GM12878 (cell line): Measurements from ENCODE around the gene LRBA. TPM values are rescaled to one million over a fixed set of nuclear protein-coding genes. Genes with fewer than 3 reads are reported as not detected.
A peak's percentile ranks its signal among the peaks of the same experiment; 100 is the strongest.

Experiments
- ATAC-seq: fragments of 200-7000 bp; cut with Tn5 transposase; 3 replicates; pipeline ENCODE4 v1.9.1; 2020; ENCODE audit warnings: mild to moderate bottlenecking, moderate library complexity
- BruUV-seq: library from RNA; stranded (reverse); fragments of 400-500 nt; replicated peaks from 2 replicates; lab custom pipeline; 2021; lab: Mats Ljungman, UMichigan
- CTCF ChIA-PET: fragments of 300-600 bp; sonication (Branson Sonifier 250); formaldehyde crosslinking; extraction: SDS; loops from one replicate; lab custom pipeline; 2021; ENCODE audit warnings: inconsistent platforms; lab: Yijun Ruan, JAX
- POLR2A ChIA-PET: fragments of 350-600 bp; formaldehyde crosslinking; extraction: SDS; loops from one replicate; lab custom pipeline; 2021; ENCODE audit warnings: inconsistent platforms; lab: Charles Lee
- RAD21 ChIA-PET: fragments of 300-600 bp; sonication (Branson Sonifier 250); formaldehyde crosslinking; loops from one replicate; lab custom pipeline; 2023; ENCODE audit warnings: antibody characterized with exemption; ENCODE audit not compliant: unreplicated experiment; lab: Charles Lee
- SMC1A ChIA-PET: fragments of 300-600 bp; sonication (Branson Sonifier 250); formaldehyde crosslinking; loops from one replicate; lab custom pipeline; 2023; ENCODE audit not compliant: unreplicated experiment, uncharacterized antibody; lab: Charles Lee
- DNase-seq: peaks from one replicate; pipeline ENCODE4 v3.0.0-alpha.2; 2011; ENCODE audit warnings: low read depth, low spot score
- FAIRE-seq: peaks from 3 replicates; lab custom pipeline; 2011; peaks lifted over from hg19 to GRCh38; lab: Jason Lieb, UNC
- H2AFZ ChIP-seq: 2 replicates; pipeline ENCODE4 v1.6.0; 2011; ENCODE audit warnings: low read depth, low read length, control low read depth; ENCODE audit not compliant: control insufficient read depth
- H3K27ac ChIP-seq: 2 replicates; pipeline ENCODE4 v1.5.1; 2011; ENCODE audit warnings: control low read depth; ENCODE audit not compliant: control insufficient read depth, insufficient read depth
- H3K27me3 ChIP-seq, 2 experiments: replicated peaks in 1 of 2; 2 replicates each; pipeline versions ENCODE4 v1.6.0 to v1.6.1; 2011; ENCODE audit warnings: low read length in 1 of 2; ENCODE audit not compliant: control insufficient read depth in 2 of 2, insufficient read depth in 2 of 2
- H3K36me3 ChIP-seq, 2 experiments: 2 replicates each; pipeline ENCODE4 v1.5.1; 2011; ENCODE audit warnings: low read length in 1 of 2; ENCODE audit not compliant: control insufficient read depth in 2 of 2, insufficient read depth in 2 of 2
- H3K4me1 ChIP-seq: 2 replicates; pipeline ENCODE4 v1.6.1; 2011; ENCODE audit warnings: mild to moderate bottlenecking, low read length, moderate library complexity, mixed read lengths; ENCODE audit not compliant: control insufficient read depth, insufficient read depth
- H3K4me2 ChIP-seq: 2 replicates; pipeline ENCODE4 v1.6.0; 2011; ENCODE audit warnings: control low read depth; ENCODE audit not compliant: control insufficient read depth, insufficient read depth
- H3K4me3 ChIP-seq: fragments of 200-600 bp; sonication (generic); 2 replicates; pipeline ENCODE4 v1.5.1; 2016
- H3K79me2 ChIP-seq: 2 replicates; pipeline ENCODE4 v1.6.0; 2011; ENCODE audit warnings: low read length; ENCODE audit not compliant: control insufficient read depth, insufficient read depth
- H3K9ac ChIP-seq: 2 replicates; pipeline ENCODE4 v1.8.0; 2011; ENCODE audit warnings: low read length, control low read depth, mixed read lengths; ENCODE audit not compliant: control insufficient read depth, insufficient read depth
- H3K9me3 ChIP-seq: replicated peaks from 3 replicates; pipeline ENCODE4 v1.5.1; 2011; ENCODE audit warnings: mild to moderate bottlenecking, low read length; ENCODE audit not compliant: control insufficient read depth, insufficient read depth
- H4K20me1 ChIP-seq: 2 replicates; pipeline ENCODE4 v1.6.0; 2011; ENCODE audit not compliant: control insufficient read depth, insufficient read depth
- CREM ChIP-seq: IDR thresholded peaks from 2 replicates; pipeline ENCODE4 v1.6.1; 2014; ENCODE audit warnings: antibody characterized with exemption, low read depth
- ESRRA ChIP-seq: IDR thresholded peaks from 2 replicates; pipeline ENCODE4 v1.6.1; 2012; ENCODE audit warnings: mild to moderate bottlenecking, low read length, improper control_type of control experiment
- FOS ChIP-seq: IDR thresholded peaks from 3 replicates; pipeline ENCODE4 v1.6.1; 2011; ENCODE audit warnings: borderline replicate concordance; ENCODE audit not compliant: insufficient read length; ENCODE audit errors: extremely low read depth
- GATAD2B ChIP-seq: fragments of 450-650 bp; conservative IDR thresholded peaks from 2 replicates; pipeline ENCODE4 v1.6.1; 2017; ENCODE audit warnings: low read depth, mild to moderate bottlenecking, moderate library complexity
- JUND ChIP-seq: IDR thresholded peaks from 2 replicates; pipeline ENCODE4 v1.6.1; 2012; ENCODE audit warnings: low read depth, mild to moderate bottlenecking, low read length, improper control_type of control experiment, moderate library complexity
- KLF5 ChIP-seq: fragments of 450-650 bp; IDR thresholded peaks from 2 replicates; pipeline ENCODE4 v1.6.1; 2014; ENCODE audit warnings: mild to moderate bottlenecking; ENCODE audit not compliant: partially characterized antibody
- RAD21 ChIP-seq: IDR thresholded peaks from 2 replicates; pipeline ENCODE4 v1.6.1; 2011; ENCODE audit warnings: mild to moderate bottlenecking, low read depth, low read length, moderate library complexity; ENCODE audit not compliant: insufficient read depth
- RELA ChIP-seq: fragments of 450-650 bp; IDR thresholded peaks from 2 replicates; pipeline ENCODE4 v1.8.0; 2014; ENCODE audit warnings: borderline replicate concordance; ENCODE audit not compliant: partially characterized antibody
- SPI1 ChIP-seq: IDR thresholded peaks from 2 replicates; pipeline ENCODE4 v1.6.1; 2011; ENCODE audit warnings: low read depth, mild to moderate bottlenecking, low read length, moderate library complexity, borderline replicate concordance; ENCODE audit not compliant: insufficient read depth
- TARDBP ChIP-seq: IDR thresholded peaks from 2 replicates; pipeline ENCODE4 v1.6.1; 2016; ENCODE audit warnings: borderline replicate concordance
- ZNF207 ChIP-seq: fragments of 450-650 bp; IDR thresholded peaks from 2 replicates; pipeline ENCODE4 v1.6.1; 2014; ENCODE audit warnings: antibody characterized with exemption, mild to moderate bottlenecking, borderline replicate concordance
- WGBS: methylation state at CpG from one replicate; pipeline ENCODE4 v1.1.6; 2016; ENCODE audit warnings: low lambda C conversion rate; ENCODE audit not compliant: insufficient replicate concordance, insufficient coverage; ENCODE audit errors: missing lambda C conversion rate; 5-methylcytosine and 5-hydroxymethylcytosine counted together
- in situ Hi-C: fragments of 300-500 bp; cut with MboI; formaldehyde crosslinking; loops from 9 replicates; pipeline ENCODE4 v1.14.3; 2018; ENCODE audit warnings: mixed read lengths
- intact Hi-C: fragments of 100-400 bp; cut with micrococcal nuclease; formaldehyde crosslinking; loops from one replicate; pipeline ENCODE4 v1.14.2; 2022; ENCODE audit not compliant: unreplicated experiment
- polyA plus RNA-seq, 11 experiments: library from polyadenylated mRNA; depleted of rRNA in 4 of 11; unstranded in 6 of 11; stranded (reverse) in 5 of 11; fragments of >200 nt; fragmentation: Nextera tagmentation in 4 of 11; fragmentation: Illumina TruSeq in 1 of 11; extraction: Ambion mirVana in 4 of 11; extraction: Trizol in 1 of 11; gene quantifications; 1 replicate in 1 of 11; 2 replicates in 10 of 11; pipeline versions ENCODE4 v1.2.1 to v1.2.3, GENCODE V29; 2011 to 2016; ENCODE audit warnings: inconsistent platforms in 2 of 11, missing spikeins in 2 of 11, low read depth in 1 of 11
- total RNA-seq, 4 experiments: library from RNA; depleted of rRNA in 3 of 4; stranded (reverse); fragments of >200 nt in 3 of 4; fragmentation: Illumina TruSeq in 1 of 4; extraction: Trizol in 1 of 4; gene quantifications; 2 replicates each; pipeline versions ENCODE4 v1.2.1 to v1.2.3, GENCODE V29; 2013 to 2021
- TF ChIP-seq, protein P1 (sequence below): fragments of 450-650 bp; IDR thresholded peaks from 2 replicates; pipeline ENCODE4 v1.6.1; 2016; ENCODE audit warnings: mild to moderate bottlenecking

LRBA gene
- total and polyA plus RNA-seq, 10 of the 15 experiments (the other 5 are each of a cell fraction or from before 2014, with no cell fraction given): 20.3 to 93.4 (median 55.0) TPM

DNA sequence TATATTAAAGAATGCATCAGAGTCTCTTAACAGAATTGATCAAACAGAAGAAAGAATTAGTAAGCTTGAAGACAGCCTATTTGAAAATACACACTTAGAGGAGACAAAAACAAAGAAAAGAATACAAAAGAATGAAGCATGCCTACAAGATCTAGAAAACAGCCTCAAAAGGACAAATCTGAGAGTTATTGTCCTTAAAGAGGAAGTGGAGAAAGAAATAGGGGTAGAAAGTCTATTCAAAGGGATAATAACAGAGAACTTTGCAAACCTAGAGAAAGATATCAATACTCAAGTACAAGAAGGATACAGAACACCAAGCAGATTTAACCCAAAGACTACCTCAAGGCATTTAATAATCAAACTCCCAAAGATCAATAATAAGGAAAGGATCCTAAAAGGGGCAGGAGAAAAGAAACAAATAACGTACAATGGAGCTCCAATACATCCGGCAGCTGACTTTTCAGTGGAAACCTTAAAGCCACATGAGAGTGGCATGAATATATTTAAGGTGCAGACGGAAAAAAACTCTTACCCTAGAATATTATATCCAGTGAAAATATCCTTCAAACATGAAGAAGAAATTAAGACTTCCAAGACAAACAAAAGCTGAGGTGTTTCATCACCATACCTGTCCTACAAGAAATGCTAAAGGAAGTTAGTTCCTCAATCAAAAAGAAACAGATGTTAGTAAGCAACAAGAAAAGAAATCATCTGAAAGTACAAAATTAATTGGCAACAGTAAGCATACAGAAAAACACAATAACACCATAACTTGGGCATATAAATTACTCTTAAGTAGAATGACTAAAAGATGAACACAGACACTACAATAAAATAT, 36.1 kb downstream of the LRBA start:
- CTCF ChIA-PET: interaction anchor here (0.7 to 2.1 kb wide), 4 partner anchors 17 to 112 kb away, joined by 3 to 4 read pairs (median 4); no protein-coding TSS in a partner anchor
- H3K4me2 ChIP-seq: no peak overlapping the region
- intact Hi-C loops: no loop called here

DNA sequence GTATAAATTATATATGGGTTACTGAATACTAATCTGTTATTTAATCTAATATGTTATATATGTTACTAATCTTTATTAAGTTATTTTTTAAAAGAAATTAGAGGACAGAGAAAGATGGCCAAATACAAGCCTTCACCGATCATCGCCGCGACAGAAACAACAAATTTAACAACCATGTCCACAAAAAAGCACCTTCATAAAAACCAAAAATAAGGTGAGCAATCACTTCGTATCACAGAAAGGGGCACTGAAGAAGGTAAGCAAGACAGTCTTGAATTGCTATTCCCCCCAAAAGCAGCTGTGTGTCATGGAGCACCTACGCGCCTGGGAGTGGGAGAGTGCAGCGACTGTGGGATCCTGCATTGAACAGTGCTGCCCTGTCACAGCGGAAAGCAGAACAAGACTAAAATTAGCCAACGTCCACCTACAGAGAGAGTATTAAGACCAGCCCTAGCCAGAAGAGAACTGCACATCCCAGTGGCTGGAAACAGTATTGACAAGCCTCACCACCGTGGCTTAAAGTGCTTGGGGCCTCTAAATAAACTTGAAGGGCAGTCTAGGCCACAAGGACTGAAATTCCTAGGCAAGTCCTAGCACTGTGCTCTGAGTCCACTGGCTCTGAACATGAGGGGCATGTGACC, 38.5 kb downstream of the LRBA start:
- Histone ChIP-seq H3K4me3 (no peak overlapping the region), H3K9me3 (no peaks in the 10 kb centered on the region; the same call in 2 of the 3 replicates), H4K20me1 (no peaks in the 10 kb centered on the region), H3K4me1 (peaks cover 22% of the 10 kb centered on the region), H3K79me2 (peaks cover 52% of the 10 kb centered on the region), H3K27ac (no peak overlapping the region), H3K27me3 (no peaks in the 10 kb centered on the region), H2AFZ (no peak overlapping the region), H3K4me2 (no peak overlapping the region), H3K9ac (no peak overlapping the region), H3K36me3 (no peaks in the 10 kb centered on the region)
- BruUV-seq: no TSS peak
- SMC1A ChIA-PET: interaction anchor here (1.6 to 6.3 kb wide), 3 partner anchors 11 to 39 kb away, joined by 6 to 61 read pairs (median 6); no protein-coding TSS in a partner anchor
- no peak for DNase-seq
- RAD21 ChIA-PET: interaction anchor here (0.6 to 1.6 kb wide), 2 partner anchors 10 to 161 kb away, joined by 3 to 4 read pairs; no protein-coding TSS in a partner anchor
- 70% methylated on average over 11 of the region's 11 CpGs for WGBS
- in situ Hi-C loops (no loop called here), intact Hi-C loops (no loop called here)
- ATAC-seq: peak; percentile 84
- no peak for FAIRE-seq
- CTCF ChIA-PET: interaction anchor here (0.6 to 1.6 kb wide), 2 partner anchors 16 to 107 kb away, joined by 3 to 6 read pairs; no protein-coding TSS in a partner anchor
- POLR2A ChIA-PET: interaction anchor here (0.7 to 1.0 kb wide), 3 partner anchors 15 to 34 kb away, joined by 3 to 6 read pairs (median 3); no protein-coding TSS in a partner anchor
- TF ChIP-seq CREM: no peak
- no peak for TF ChIP-seq GATAD2B
- no peak for TF ChIP-seq ZNF207
- TF ChIP-seq, protein P1, sequence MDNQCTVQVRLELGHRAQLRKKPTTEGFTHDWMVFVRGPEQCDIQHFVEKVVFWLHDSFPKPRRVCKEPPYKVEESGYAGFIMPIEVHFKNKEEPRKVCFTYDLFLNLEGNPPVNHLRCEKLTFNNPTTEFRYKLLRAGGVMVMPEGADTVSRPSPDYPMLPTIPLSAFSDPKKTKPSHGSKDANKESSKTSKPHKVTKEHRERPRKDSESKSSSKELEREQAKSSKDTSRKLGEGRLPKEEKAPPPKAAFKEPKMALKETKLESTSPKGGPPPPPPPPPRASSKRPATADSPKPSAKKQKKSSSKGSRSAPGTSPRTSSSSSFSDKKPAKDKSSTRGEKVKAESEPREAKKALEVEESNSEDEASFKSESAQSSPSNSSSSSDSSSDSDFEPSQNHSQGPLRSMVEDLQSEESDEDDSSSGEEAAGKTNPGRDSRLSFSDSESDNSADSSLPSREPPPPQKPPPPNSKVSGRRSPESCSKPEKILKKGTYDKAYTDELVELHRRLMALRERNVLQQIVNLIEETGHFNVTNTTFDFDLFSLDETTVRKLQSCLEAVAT: peak; percentile 84
- no peak for TF ChIP-seq FOS
- peak; percentile 28; the same call in 1 of the 2 replicates for TF ChIP-seq RAD21
- no peak for TF ChIP-seq JUND
- no peak for TF ChIP-seq RELA

More for the DNA sequence above, 36.1 kb downstream of the LRBA start:
- ChIA-PET SMC1A (interaction anchor here (0.9 to 1.8 kb wide), 5 partner anchors 9 to 165 kb away, joined by 3 to 4 read pairs (median 3); no protein-coding TSS in a partner anchor), RAD21 (no interaction called here), POLR2A (interaction anchor here (0.9 kb wide), 1 partner anchor 35 kb away, joined by 3 read pairs; no protein-coding TSS in a partner anchor)
- BruUV-seq: no TSS peak
- FAIRE-seq: peak; percentile 27
- peaks cover 45% of the 10 kb centered on the region for H3K79me2 ChIP-seq
- no peak overlapping the region for H3K27ac ChIP-seq
- no peak for DNase-seq
- H2AFZ ChIP-seq: no peak overlapping the region
- H3K9ac ChIP-seq: no peak overlapping the region
- no peaks in the 10 kb centered on the region for H3K27me3 ChIP-seq
- WGBS: 97% methylated on average over 3 of the region's 3 CpGs
- H3K4me1 ChIP-seq: peaks cover 9% of the 10 kb centered on the region
- no peak for ATAC-seq
- no peaks in the 10 kb centered on the region for H4K20me1 ChIP-seq
- no peak for TF ChIP-seq KLF5
- TF ChIP-seq TARDBP: no peak
- TF ChIP-seq SPI1: peak; percentile 15; the same call in 1 of the 2 replicates
- TF ChIP-seq ESRRA: no peak
- in situ Hi-C loops: no loop called here
- no peak overlapping the region for H3K4me3 ChIP-seq
- H3K9me3 ChIP-seq: no peaks in the 10 kb centered on the region; the same call in 2 of the 3 replicates
- H3K36me3 ChIP-seq: no peaks in the 10 kb centered on the region
